HG02798 (cell line): ENCODE data around the gene TNFAIP8.
A peak's percentile ranks its signal among the peaks of the same experiment; 100 is the strongest.

ENCODE experiments used
- ATAC-seq: cut with Tn5 transposase; IDR thresholded peaks from one replicate; pipeline ENCODE4 v1.9.1; 2021; ENCODE audit warnings: mild to moderate bottlenecking; ENCODE audit not compliant: unreplicated experiment, poor library complexity

Gene TNFAIP8

DNA sequence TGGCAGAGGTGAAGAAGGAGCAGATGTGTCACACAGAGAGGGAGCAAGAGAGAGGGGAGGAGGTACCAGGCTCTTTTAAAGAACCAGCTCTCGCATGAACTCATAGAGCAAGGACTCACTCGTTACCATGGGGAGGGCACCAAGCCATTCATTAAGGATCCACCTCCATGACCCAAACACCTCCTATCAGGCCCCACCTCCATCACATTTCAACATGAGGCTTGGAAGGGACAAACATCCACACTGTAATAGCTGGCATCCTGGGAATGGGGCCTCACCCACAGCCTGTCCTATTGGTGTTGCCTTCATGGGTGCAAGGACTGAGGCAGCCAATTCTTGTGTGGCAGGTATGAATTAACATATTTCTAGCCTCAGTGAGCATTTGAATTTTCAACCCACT, 11.6 kb upstream of the TNFAIP8 start:
- ATAC-seq, result no peak

DNA sequence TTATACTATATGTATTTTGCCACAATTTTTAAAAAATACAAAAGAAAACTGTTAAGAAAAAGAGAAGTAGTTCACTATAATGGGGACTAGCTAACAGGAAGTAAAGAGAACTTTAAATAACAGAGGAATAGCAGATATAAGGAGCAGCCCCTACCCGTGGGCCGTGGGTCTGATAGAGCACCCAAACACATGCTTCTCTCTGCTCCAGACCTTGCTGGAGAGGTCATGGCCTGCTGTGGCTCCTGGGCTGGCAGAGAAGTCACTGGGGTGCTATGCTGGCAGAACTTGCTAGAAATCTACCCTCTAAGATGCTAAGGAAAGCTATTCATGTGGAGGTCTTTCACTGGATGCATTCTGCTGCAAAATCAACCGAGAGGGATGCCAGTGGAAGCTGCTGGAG, 10.0 kb upstream of the TNFAIP8 start:
- ATAC-seq, result no peak

DNA sequence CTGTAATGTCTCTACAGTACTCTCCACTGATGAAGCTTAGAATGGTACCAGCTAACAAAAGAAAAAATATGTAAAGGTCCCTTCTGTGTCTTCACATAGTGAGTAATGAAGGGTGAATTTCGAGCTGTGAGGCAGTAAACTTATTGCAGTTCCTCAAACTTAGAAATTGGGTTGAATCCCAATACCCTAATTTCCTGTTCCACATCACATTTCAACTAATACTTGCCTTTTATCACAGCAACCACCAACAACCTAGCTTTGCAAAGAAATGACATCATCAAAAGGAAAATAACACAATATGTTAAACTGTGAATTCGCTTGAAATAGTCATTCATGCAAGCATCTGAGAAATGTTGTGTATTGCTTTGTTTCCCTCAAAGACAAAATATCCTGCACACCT, 9.4 kb upstream of the TNFAIP8 start:
- ATAC-seq, result no peak

- ATAC-seq, result no peak
Measured at GRCh38 chr5:119347574-119347973, 8.2 kb upstream of the TNFAIP8 start.

GRCh38 chr5:119347991-119348390, 7.8 kb upstream of the TNFAIP8 start:
- ATAC-seq, result no peak

GRCh38 chr5:119353213-119353612, 2.6 kb upstream of the TNFAIP8 start:
- ATAC-seq, result no peak

DNA sequence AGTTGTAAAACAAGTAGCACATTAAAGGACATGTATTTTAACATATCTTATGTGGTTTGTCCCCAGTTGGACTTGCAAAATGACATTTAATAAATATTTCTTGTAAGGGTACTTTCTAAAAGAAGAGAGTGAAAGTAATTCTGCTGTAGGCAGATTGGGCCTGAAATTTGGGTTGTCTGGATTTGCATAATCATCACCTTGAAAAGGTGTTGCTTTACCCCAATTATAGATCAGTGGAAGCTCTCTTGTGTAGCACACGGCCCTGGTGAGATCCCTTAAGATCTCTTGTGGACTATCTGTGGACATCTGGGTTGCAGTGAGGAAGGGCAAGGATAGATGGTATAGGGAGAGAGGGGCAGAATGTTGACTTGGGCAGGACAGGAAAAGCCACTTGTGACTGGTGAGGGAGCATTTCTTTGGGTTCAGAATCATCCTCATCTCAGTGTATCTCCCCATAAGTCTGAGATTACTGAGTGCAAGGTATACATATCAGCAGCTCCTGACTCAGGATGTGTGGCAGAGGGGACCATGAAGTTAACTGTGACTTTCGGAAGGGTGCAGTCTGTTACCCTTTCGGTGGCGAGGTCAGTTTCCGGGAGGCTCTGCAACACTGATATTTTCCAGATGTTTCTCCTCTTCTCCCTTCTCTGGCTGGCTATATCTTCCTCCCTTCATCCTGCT, 2.0 kb upstream of the TNFAIP8 start:
- ATAC-seq, result peak; percentile 59

- no peak for ATAC-seq
Measured at GRCh38 chr5:119354537-119355243, 1.1 kb upstream of the TNFAIP8 start.

GRCh38 chr5:119355244-119355638, 578 bp upstream of the TNFAIP8 start:
- peak; percentile 33 for ATAC-seq

GRCh38 chr5:119356612-119357188, 881 bp downstream of the TNFAIP8 start:
- no peak for ATAC-seq

DNA sequence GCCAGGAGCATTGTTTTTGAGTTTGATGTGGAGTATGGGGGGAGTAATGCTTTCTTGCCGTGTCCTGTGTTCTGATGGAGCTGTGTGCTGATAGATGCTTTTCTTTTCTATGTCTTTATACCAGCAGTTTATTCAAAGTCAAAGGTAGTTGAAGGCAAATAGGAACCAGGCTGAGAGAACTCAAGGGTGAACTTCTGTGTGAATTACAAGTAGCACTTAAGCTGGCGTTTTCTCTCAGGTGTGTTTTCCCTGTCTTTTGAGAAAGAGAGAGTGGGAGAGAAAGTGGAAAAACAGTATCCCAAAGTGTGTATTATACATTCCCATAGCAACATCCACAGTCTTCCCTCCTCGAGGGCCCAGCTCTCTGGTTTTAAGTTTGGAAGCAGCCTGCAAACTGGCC, 1.5 kb downstream of the TNFAIP8 start:
- ATAC-seq, result no peak

- no peak for ATAC-seq
Measured at GRCh38 chr5:119357808-119358529, 2.1 kb downstream of the TNFAIP8 start.

- ATAC-seq, result no peak
Measured at GRCh38 chr5:119358530-119358900, 2.7 kb downstream of the TNFAIP8 start.

DNA sequence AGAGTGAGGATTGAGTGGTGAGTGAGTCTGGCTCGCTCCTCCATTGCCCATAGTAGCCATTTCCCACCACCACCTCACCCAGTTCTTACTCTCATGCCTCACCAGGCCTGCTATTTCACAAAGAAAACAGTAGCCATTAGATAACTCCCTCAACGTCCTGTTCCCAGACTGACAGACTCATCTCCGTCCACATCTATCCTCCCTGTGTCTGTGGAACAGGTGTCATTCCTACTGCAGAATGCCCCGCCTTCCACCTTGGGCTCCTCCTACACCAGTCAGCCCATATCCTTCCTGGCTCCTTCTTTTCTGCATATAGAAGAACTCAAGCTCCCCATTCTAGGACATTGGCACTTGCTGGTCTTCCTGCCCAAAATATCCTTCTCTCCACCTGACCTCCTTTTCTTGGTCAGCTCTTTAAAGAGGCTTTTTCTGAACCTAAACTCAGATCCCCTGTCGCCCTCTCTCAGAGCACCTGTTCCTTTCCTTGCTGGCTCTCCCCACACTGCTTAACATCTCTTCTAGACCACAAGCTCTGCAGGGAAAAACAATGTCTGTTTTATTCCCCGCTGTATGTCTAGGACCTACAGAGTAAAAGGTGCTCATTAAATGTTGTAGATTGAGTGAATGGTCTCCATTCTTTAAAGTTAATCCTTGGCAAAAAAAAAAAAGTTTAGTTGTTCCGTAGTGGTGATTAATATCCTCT, 3.2 kb downstream of the TNFAIP8 start:
- ATAC-seq, result no peak

- no peak for ATAC-seq
Measured at GRCh38 chr5:119359737-119360413, 4.1 kb downstream of the TNFAIP8 start.

- ATAC-seq, result no peak
Measured at GRCh38 chr5:119360905-119361593, 5.2 kb downstream of the TNFAIP8 start.

DNA sequence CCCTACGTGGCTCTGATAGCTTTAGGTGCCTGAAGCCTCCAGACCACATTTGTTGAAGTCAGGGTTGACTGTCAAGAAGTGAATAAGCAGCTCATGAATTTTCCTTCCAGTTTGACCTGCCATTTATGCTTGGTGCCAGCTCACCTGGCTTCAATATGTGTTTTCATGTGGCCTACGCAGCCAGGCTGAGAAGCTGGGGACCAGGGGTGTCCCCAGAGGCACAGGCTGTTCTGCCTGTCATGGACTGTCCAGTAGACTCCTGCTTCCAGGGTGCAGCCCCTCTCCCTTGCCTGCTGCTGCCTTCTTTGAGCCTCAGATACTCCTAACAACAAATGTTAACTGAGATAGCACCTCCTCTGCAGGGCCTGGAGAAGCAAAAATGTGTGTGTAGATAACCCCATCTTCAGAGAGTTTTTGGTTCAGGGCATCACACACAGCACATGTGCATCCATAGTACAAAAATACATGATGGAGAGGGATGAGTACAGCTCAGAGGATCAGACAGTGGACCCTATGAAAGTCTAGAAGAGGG, 5.8 kb downstream of the TNFAIP8 start:
- no peak for ATAC-seq

DNA sequence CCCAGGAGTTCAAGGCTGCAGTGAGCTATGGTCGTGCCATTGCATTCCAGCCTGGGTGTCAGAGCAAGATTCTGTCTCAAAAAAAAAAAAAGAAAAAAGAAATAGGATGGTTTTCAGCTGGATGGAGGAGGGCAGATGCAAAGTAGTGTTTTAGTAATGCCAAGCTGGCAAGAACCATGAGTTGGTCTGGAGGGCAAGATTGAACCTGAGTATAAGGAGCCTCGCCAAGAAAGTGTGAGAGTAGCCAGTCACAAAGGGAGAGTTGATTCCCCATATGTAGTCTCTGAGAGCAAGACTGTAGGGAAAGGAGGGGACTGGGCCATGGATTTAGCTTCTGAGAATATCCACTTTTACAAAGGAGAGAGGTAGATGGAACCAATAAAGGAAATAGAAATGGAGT, 6.9 kb downstream of the TNFAIP8 start:
- ATAC-seq, result no peak

GRCh38 chr5:119363271-119363670, 7.5 kb downstream of the TNFAIP8 start:
- no peak for ATAC-seq
